Subcutaneous adipose tissue (tissue), 4 donors: ENCODE results near the gene CTIF. TPM values are rescaled to one million over a fixed set of nuclear protein-coding genes. Genes with fewer than 3 reads are reported as not detected.

Experiments
- total RNA-seq, 4 donors: library from RNA; depleted of rRNA; stranded (reverse); fragments of >200 nt; gene quantifications; one replicate each; pipeline ENCODE4 v1.1.0, GENCODE V29; 2016
- TF ChIP-seq, protein P1 (sequence below): fragments of 450-650 bp; IDR thresholded peaks from one replicate; pipeline ENCODE4 v1.5.1; 2016; ENCODE audit warnings: low read depth, mild to moderate bottlenecking, control low read depth, antibody characterized with exemption, moderate library complexity

CTIF gene
- total RNA-seq, 4 donors from 2014 or later = 41.0 to 195 (median 78.3) TPM

DNA sequence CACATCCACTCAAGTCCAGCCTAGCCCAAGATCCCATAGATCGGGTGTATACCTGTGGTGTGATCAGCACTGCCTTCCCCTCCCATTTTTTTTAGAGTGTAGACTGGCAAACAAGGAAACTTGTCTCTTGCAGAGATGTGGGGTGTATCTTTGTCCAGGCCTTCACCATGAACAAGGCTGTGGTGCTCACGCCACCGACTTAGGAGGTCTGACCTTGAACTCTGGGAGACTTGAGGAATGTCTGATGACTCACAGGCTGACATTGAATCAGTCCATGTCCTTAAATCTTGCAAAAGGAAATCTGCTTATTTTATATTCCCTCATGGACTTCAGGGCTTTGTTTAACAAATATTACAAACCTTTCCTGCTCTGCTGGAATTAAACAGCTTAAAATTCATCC, 4.5 kb upstream of the CTIF start:
- TF ChIP-seq, protein P1, sequence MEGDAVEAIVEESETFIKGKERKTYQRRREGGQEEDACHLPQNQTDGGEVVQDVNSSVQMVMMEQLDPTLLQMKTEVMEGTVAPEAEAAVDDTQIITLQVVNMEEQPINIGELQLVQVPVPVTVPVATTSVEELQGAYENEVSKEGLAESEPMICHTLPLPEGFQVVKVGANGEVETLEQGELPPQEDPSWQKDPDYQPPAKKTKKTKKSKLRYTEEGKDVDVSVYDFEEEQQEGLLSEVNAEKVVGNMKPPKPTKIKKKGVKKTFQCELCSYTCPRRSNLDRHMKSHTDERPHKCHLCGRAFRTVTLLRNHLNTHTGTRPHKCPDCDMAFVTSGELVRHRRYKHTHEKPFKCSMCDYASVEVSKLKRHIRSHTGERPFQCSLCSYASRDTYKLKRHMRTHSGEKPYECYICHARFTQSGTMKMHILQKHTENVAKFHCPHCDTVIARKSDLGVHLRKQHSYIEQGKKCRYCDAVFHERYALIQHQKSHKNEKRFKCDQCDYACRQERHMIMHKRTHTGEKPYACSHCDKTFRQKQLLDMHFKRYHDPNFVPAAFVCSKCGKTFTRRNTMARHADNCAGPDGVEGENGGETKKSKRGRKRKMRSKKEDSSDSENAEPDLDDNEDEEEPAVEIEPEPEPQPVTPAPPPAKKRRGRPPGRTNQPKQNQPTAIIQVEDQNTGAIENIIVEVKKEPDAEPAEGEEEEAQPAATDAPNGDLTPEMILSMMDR = no peak

- TF ChIP-seq, protein P1 = no peak
Measured at GRCh38 chr18:48535956-48536355, 2.9 kb upstream of the CTIF start.

- TF ChIP-seq, protein P1 = no peak
Measured at GRCh38 chr18:48536516-48536915, 2.3 kb upstream of the CTIF start.

GRCh38 chr18:48539406-48540250, 797 bp downstream of the CTIF start:
- TF ChIP-seq, protein P1 = no peak

DNA sequence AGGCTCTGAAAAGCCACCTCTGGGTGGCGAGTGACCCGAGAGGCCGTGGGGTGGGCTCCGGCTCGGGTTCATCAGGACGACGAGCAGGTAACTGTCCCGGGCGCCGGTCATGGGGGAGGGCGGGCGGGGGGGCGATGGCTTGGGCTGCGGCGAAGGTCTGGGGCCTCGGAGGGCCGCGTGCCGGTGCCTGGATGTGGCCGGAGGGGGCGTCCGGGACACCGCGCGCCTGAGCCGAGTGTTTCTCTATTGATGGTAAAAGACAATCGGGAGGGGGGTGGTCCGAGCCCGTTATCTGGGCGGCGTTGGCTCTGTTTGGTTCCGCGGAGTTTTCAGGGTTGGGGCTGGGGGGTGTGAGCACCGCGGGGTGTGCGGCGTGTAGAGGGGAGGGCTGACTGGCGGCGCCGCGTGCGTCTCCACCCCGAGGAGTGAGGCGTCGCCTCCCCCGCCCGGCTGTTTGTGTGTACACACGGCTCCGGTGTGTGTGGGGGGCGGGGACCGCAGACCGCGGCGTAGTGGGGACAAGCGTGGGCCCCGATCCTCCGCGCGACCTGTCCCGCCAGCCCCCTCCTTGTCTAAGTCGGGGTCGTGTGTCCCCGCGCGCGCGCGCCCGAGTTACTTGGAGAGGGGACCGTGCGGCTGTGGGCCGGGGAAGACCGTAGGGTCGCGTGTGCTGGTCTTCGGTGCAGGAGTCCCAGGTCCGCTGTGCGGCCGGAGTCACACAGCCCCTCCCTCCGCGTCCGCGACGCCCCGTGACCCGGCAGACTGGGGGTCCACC, 1.6 kb downstream of the CTIF start:
- TF ChIP-seq, protein P1 = no peak

DNA sequence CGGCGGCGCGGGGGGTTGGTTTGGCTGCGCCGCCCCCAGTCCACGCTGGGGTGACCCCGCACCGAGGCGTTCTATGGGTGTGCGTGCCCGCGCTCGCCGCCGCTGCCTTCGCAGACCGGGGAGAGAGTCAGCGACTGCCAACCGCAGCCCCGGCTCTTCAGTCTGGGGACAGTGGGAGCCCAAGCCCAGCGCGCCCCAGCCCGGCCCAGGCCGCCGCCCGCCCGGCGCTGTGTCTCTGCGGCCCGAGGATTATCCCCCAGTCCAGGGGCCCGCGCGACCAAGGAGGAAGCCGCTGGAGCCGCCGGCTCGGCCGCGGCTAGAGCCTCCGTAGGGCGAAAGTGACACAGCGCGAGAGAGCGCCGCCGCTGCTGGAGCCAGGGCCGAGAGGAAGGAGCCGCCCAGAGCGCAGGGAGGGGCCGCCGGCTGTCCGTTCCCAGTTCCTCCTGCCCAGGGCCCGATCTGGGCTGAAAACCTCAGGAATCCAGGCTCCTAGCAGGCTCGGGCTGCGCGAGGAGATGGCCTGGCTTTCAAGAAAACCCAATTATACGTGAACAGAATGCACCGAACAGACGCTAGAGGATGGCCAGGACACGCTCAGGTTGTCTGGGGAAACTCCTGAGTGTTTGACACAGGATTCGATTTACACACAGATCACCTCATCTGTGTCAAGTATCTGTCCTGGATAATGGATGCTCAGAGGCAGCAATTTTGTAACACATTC, 2.4 kb downstream of the CTIF start:
- TF ChIP-seq, protein P1 = no peak
